GM20431 (cell line): ENCODE measurements around the gene APOB.

Source experiments
- in situ Hi-C: fragments of 300-500 bp; cut with MseI, MboI; formaldehyde crosslinking; loops from one replicate; pipeline ENCODE4 v1.15.0; 2020; ENCODE audit warnings: low sequenced_read_pairs; ENCODE audit not compliant: unreplicated experiment

APOB gene

GRCh38 chr2:21043744-21044532, at the start of gene APOB:
Gene APOB (minus strand): TSS chr2:21044073. CDS start chr2:21043945, 128 bp downstream.
- in situ Hi-C loops: no loop called here

GRCh38 chr2:21092308-21092869, 48.5 kb upstream of the APOB start:
- in situ Hi-C loops: no loop called here

DNA sequence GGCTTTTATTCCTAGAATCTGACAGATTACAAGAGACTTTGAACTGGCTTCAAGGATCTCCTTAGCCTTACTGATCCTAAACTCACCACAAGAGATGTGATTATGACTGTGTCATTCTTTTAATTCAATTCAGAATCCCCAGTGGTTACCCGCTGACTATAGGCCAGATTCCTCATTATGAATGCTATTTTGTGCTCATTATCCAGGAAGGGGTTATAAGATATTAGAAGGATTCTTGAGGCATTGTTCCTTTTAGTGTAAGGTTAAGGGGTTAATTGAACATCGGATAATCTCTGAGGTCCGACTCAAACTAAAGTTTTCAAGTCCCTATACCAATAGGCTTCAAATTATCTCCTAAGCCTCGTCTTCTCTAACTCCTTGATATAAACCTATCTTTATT, 40.5 kb upstream of the APOB start:
- in situ Hi-C loops: no loop called here

DNA sequence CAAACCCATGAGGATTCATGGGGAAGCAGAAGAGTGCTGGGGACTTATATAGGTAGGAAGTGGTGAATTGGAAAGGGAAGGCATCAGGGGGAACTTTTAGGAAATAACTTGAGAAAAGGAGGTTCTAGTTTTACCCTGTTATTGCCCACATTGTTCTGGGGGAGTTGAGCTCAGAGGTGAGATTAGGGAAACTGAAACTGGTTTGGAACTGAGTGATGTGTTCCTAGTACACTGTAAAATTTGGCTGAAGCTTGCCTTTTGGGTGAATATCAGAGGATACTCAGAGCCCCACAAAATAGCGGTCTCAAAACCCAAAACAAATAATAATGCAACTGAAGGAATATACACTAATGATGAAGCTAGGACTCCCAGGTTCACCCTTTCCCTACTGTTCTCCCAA, 39.6 kb upstream of the APOB start:
- in situ Hi-C loops: no loop called here

DNA sequence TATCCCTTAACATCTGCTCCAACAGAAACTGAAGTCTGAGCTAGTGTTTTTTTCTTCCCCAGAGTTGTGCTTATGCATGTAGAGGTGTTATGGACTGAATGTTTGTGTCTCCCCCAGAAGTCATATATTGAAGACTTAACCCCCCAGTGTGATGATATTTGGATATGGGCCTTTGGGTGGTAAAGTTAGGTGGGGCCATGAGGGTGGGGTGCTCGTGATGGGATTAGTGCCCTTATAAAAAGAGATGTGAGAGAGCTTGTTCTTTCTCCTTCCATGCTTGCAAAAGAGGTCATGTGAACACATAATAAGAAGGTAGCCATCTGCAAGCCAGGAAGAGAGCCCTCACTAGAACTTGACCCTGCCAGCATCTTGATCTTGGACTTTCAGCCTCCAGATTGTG, 34.4 kb upstream of the APOB start:
- in situ Hi-C loops: no loop called here

GRCh38 chr2:21072477-21073242, 28.8 kb upstream of the APOB start:
- in situ Hi-C loops: no loop called here

DNA sequence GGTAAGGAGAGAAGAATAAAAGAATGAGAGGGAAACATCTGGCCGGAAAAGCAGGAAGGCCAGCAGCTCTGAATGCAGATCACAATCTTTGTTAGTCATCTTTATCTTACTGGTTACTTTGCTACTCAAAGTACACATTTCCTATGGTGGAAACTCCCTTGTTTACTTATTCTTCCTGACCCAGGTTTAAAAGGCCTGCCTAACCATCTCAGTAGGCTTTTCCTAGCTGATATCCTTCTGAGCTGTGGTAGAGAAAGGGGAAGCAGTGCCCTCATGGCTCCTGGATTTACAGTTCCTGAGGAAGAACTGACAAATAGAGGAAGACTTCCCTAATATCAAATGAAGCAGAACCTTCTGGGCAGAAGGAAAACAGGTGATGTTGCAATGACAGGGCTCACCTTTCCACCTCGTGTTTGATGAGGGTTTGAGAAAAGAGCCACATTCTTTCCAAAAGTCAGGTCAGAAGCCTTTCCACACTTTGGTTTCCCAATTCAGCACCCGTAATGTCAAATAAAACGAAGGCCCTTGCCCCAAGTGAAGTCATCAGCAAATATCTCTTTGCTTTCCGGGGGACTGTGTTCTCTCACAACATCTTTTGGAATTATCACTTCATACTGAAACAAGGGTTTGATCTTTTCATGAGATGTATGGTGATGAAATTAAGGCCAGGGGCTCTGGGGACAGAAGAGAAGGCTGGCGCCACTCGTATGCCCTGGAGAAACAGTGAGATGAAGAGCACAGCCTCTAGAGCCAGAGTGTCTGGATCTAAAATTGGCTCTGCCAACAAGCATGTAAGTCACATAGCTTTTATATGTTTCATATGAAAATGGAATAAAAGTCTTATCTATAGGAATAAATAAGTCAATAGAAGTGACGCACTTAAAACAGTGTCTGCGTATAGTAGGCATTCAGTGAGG, 26.7 kb upstream of the APOB start:
- in situ Hi-C loops: no loop called here

GRCh38 chr2:21069746-21070340, 26.0 kb upstream of the APOB start:
- in situ Hi-C loops: no loop called here

- in situ Hi-C loops: no loop called here
Observed at GRCh38 chr2:21067859-21068537, 24.1 kb upstream of the APOB start.

DNA sequence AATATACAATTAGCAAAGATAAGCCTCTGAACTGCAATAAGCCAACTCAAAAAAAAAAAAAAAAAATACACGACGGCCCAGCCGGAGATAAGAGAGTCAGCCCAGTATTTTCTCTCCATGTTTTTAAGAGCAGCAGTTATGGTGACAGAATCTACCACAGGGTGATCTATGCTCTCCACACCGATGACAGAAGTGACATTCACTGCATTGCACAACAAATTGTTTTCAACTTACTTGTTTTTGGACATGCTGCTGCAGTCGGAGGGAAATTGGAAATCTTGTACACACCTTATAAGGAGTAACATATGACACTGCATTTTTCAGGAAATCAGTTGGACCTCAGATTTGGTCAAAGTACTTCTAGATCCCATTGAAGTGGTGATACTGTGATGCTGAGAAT, 23.3 kb upstream of the APOB start:
- in situ Hi-C loops: no loop called here

DNA sequence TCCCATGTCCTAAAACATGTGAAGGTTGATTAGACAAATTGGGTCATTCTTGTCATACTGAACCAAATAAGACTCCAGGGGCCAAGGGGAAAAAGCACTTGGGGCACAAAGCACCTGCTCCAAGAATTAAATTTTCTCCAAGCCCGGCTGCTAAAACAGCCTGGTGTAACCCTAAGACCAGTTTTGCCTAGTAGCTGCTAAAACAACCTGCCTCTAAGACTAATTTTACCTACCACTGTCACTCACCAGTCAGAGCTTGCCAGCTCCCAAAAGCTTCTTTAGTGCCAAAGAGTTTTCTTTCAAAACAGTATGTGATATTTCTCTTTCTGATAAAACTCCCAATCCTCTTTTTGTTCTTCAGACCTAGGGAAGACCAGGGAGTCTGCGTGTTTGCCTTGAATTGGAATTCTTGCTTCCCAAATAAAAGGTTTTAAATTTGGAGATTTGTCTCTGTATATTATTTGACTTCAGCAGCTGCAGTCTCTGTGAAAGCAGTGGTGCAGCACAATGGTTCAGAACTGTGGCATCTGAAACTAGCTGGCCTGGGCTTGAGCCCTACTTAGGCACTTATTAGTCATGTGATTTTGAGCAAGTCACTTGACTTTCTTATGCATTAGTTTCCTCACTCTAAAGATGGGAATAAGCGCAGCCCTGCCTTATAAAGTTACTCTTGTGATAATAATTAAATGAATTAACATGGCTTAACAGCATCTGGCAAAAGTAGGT, 16.2 kb upstream of the APOB start:
- in situ Hi-C loops: no loop called here

- in situ Hi-C loops: no loop called here
Observed at GRCh38 chr2:21057097-21057496, 13.2 kb upstream of the APOB start.

DNA sequence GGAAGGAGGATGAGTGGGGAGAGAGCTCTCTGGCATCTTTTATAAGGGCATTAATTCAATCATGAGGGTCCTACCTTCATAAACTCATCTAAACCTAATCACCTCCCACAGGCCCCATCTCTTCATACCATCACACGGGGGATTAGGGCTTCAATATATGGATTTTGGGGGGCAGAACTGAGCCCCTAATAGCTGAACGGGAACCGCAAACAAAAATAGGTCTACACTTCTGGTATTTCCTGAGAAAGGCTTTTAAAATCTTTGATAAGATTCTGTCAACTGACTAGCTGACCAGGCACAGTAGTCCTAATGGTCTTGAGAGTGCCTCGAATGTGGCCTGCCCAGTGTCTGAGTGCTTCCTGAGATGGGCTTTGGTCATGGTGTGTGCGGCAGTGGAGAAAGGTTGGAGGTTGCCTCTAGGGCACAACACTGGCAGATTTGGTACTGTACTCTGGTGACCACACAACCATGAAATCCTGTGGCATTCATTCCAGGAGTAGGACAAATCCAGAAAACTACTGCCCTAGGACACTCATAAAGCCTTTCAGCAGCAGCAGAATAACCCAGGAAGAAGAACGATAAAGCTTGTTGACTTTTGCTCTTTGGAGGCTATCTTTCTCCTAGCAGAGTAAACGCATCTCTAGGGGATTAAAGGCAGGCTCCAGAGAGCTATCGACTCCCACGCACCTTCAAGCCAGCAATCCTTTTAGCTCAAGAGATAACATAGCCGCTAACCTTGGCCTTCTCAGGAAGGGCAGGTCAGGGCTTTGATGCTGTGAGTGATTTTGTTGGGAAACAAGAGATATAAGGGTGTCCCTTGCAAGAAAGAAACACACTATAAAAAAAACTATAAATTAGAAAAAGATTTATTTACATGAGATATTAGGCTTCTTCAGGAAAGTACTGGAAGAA, 12.3 kb upstream of the APOB start:
- in situ Hi-C loops: no loop called here

- in situ Hi-C loops: no loop called here
Observed at GRCh38 chr2:21055451-21055850, 11.6 kb upstream of the APOB start.

DNA sequence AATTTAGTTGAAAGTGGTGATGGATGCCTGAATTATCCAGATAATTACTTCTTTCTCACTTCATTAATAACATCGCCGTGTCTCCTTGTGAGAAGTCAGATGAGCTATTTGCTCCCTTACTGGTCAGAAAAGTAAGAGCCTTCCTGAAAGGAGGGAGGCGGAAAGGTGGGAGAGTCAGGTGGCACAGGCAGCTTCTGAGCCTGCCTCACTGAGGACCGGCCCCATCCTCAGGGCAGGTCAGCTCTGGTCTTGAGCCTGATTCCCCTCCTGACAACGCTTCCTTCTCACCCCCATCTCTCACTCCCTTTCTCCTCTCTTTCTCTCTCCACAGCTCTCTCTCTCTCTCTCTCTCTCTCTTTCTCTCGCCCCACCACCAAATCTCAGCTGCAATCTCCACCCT, 10.1 kb upstream of the APOB start:
- in situ Hi-C loops: no loop called here

GRCh38 chr2:21052044-21052443, 8.2 kb upstream of the APOB start:
- in situ Hi-C loops: no loop called here

DNA sequence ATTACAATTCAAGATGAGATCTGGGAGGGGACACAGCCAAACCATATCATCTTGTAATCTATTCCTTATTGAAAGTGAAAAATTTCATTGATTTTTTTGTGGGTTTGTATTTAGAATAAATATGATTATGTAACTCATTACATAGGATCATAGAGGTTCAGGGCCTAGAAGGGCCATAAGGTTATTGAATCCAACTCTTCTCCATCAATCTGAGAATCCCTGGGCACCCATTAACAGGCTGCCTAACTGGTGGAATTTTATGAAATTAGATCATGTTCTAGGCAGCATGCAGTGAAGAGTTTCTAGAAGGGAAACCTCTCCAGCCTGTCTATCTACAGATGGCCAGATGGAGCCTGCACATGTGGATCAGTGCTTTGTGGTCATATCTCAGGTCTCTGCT, 6.3 kb upstream of the APOB start:
- in situ Hi-C loops: no loop called here
